Measurements from ENCODE around the gene COL4A5.
"Not testable (repeated sequence)": the region's sequence is repeated elsewhere in the genome, so short reads cannot be mapped to it uniquely, and the experiment has no call there.

The COL4A5 gene

DNA sequence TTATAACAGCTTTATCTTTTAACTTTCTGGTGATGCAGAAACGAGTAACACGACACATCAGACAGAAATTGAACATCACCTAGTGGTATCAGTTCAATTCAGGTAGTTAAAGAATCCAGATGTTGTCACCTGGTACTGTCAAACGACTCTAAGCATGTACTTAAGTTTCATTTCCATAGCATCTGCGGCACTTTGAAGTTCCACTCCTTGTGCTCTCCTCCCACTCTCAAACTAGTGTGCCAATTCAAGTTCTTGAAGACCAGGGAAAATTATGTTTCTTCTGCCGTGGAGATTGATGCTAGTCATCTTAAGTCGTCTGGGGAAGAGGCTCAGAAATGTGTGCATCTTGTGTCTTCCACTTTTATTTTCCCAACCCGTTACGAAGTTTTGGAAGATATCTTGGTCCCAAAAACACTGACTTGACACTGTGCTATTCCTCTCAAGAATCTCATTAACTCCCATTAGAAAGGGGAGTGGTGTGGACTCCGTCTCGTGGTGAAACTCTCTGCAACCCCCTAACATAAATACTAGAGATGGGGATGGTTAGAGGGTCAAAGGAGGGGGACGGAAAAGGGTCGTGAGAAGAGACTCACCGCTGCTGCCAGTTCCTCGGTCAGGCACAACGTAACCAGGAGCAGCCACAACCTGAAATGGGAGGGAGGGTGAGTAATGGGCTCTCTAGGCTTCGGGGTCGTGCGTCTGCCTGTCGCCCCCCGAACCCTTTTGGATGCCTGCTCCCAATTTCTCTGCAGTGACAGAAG, 2.1 kb upstream of the COL4A5 start:
- H3K4me3 ChIP-seq (ENCODE audit: low read length), result no peak overlapping the region
- TF ChIP-seq ZNF274 (IDR thresholded peaks at IDR 0.05; ENCODE audit: low read depth, low read length), result no peak

DNA sequence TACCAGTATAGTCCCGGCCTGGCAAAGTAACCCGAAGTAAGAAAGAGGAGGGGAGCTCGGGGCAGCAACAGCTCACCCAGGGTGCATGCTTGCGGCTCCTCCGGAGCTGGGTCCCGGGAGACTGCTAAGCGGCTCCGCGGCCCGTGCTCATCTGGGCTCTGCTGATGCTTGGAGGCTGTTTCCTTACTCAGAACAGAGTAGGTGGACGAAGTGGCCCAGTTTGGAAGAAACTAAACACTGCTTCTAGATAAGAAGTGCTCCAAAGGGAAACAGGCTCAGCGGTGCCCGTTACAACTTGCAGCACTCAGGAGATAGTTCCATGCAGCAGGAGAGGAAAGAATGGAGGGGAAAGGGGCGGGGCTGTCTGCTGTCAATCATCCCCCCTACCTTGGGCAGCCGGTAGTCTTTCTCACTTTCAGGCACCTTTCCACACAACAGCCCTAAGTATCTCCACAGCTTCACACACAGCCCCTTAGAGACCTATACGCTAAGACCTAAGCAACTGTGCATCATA, 1.5 kb upstream of the COL4A5 start, which contains the start of gene COL4A6:
COL4A6 (minus strand) TSS at position 313 of the 514 bp plus-strand sequence; CDS start at position 87, 226 bp downstream.
- TF ChIP-seq ZNF274 (IDR thresholded peaks at IDR 0.05; ENCODE audit: low read depth, low read length), result no peak
- H3K4me3 ChIP-seq (ENCODE audit: low read length), result no peak within 1 kb of the TSS; the same call in 1 of the 2 replicates

- H3K4me3 ChIP-seq (ENCODE audit: low read length), result peak overlapping the region; percentile 38
- no peak for TF ChIP-seq ZNF274 (IDR thresholded peaks at IDR 0.05; ENCODE audit: low read depth, low read length)
Measured at GRCh38 chrX:108439961-108440696, 491 bp downstream of the COL4A5 start.

DNA sequence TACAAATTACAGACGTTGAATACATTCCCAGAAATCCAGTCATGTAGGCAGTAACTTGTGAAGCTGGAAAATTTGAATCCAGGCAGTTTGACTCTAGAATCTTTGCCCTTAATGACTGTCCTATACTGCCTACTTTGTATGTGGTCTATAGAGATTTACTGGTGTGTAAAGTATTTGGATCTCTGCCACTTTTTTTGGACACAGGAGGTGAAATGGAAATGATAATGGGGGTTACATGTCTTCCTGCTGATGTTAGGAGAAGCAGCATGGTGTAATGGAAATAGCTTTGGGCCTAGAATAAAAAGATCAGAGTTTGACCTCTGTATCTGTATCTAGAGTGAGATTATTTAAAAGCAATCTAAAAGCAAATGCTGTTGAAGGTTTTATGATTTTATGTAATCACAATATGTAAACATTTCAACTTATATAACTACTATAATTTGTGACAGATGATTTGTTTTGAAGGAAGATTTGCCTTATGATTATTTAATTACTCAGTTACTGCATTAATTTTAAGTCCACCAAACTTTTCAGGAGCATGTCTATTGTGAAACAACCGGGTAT, 3.3 kb downstream of the COL4A5 start:
- no peak overlapping the region for H3K4me3 ChIP-seq (ENCODE audit: low read length)
- TF ChIP-seq ZNF274 (IDR thresholded peaks at IDR 0.05; ENCODE audit: low read depth, low read length), result no peak

DNA sequence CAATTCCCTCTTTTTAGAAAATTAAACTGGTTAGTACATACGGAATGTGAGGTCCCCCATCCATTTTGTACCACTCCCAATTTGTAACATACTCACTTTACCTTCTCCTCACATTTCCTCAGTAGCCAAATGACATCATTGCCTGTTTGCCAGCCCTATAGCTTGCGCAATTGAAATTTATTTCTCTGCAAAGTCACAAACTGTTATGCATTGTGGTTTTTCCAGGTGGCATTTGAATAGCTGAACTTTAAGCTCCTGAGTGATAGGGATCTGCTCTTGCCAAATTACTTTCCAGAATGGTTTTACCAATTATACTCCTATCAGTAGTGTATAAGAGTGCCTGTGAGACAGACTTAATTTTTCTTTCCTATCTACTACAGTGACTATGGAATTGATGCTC, 7.7 kb downstream of the COL4A5 start:
- TF ChIP-seq ZNF274 (IDR thresholded peaks at IDR 0.05; ENCODE audit: low read depth, low read length), result no peak
- no peak overlapping the region for H3K4me3 ChIP-seq (ENCODE audit: low read length)

- H3K4me3 ChIP-seq (ENCODE audit: low read length), result no peak overlapping the region
Measured at GRCh38 chrX:108453841-108454240, 14.2 kb downstream of the COL4A5 start.

DNA sequence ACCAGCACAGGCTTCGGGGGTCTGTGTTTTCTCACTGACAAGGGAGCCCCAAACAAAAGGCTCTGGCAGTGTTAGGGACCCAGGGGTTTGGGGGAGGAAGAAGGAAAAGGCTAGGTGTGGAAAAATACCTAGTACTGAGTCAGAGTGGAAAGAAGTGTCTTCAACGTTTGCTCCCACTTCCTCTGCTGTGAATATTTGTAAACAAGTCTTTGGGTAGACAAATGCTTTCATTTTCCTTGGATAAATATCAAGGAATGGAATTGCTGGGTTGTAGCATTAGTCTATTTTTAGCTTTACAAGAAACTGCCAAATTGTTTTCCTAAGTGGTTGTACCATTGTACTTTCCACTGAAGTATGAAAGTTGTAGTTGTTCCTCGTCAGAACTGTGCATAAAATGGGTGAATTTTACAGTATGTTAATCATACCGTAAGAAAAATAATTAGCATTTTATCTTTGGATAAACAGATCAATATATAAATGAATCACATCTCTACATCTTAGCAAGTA, 17.4 kb downstream of the COL4A5 start:
- H3K4me3 ChIP-seq (ENCODE audit: low read length), result no peak overlapping the region
- TF ChIP-seq ZNF274 (IDR thresholded peaks at IDR 0.05; ENCODE audit: low read depth, low read length), result no peak

More at GRCh38 chrX:108453841-108454240, 14.2 kb downstream of the COL4A5 start:
- TF ChIP-seq ZNF274 (IDR thresholded peaks at IDR 0.05; ENCODE audit: low read depth, low read length), result no peak

GRCh38 chrX:108464604-108465003, 25.0 kb downstream of the COL4A5 start:
- no peak for TF ChIP-seq ZNF274 (IDR thresholded peaks at IDR 0.05; ENCODE audit: low read depth, low read length)
- no peak overlapping the region for H3K4me3 ChIP-seq (ENCODE audit: low read length)

DNA sequence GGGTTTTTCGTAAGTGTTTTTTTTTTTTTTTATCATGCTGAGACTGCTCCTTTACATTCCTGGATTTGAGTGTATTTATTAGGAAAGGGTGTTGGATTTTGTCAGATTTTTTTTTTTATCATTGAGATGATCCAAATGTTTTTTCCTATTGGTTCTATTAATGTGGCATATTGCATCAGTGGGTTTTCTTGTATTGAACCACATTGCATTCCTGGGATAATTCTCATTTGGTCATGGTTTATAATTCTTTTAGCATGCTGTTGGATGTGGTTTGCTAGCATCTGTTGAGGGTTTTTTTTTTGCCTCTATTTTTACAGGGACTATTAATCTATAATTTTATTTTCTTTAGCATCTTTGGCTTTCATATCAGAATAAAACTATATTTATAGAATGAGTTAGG, 28.8 kb downstream of the COL4A5 start:
- H3K4me3 ChIP-seq (ENCODE audit: low read length), result no peak overlapping the region
- TF ChIP-seq ZNF274 (IDR thresholded peaks at IDR 0.05; ENCODE audit: low read depth, low read length), result no peak

DNA sequence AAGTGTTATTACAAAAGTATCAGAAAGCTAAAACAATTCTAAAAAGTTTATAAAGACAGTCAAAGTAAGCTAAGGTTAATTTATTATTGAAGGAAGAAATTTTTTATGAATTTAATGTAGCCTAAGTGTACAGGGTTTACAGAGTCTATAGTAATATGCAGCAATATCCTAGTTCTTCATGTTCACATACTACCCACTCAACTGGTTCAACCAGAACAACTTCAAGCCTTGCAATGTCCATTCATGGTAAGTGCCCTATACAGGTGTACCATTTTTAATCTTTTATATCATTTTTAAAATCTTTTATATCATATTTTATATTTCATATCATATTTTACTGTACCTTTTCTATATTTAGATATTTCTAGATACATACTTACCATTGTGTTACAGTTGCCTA, 34.3 kb downstream of the COL4A5 start:
- no peak overlapping the region for H3K4me3 ChIP-seq (ENCODE audit: low read length)
- TF ChIP-seq ZNF274 (IDR thresholded peaks at IDR 0.05; ENCODE audit: low read depth, low read length), result no peak

- not testable (repeated sequence) for H3K4me3 ChIP-seq (ENCODE audit: low read length)
Measured at GRCh38 chrX:108481528-108481927, 41.9 kb downstream of the COL4A5 start.

GRCh38 chrX:108484251-108484650, 44.6 kb downstream of the COL4A5 start:
- TF ChIP-seq ZNF274 (IDR thresholded peaks at IDR 0.05; ENCODE audit: low read depth, low read length), result no peak
- no peak overlapping the region for H3K4me3 ChIP-seq (ENCODE audit: low read length)

- no peak for TF ChIP-seq ZNF274 (IDR thresholded peaks at IDR 0.05; ENCODE audit: low read depth, low read length)
- no peak overlapping the region for H3K4me3 ChIP-seq (ENCODE audit: low read length)
Measured at GRCh38 chrX:108485960-108486359, 46.3 kb downstream of the COL4A5 start.

DNA sequence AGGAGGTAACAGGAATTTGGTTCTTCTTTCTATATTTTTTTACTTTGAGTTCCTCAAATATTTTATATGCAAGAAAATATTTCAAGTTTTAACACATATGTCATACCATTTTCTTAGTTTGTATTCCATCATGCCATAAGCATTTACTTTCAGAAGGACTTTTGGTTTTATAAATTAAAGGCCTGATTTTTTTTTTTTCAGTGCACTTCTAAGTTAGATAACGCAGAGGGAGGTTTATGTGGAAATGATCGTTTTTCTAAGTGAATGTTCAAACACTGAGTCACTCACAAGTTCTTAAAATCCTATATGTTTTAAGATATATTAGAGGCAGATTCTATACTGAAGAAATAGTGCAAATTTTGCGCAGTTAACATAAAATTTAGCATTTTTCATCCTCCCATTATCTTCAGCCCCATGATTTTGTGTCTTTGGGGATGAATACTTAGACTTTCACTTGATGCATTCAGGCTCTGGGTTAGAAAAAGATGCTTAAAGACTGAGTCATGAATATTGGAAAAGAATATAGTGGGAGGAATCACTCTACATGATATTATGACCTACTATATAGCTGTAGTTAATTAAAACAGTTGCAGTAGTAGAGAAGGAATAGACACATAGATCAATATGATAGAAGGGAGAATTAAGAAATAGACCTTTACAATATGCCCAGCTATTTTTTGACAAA, 54.9 kb downstream of the COL4A5 start:
- H3K4me3 ChIP-seq (ENCODE audit: low read length), result no peak overlapping the region
- no peak for TF ChIP-seq ZNF274 (IDR thresholded peaks at IDR 0.05; ENCODE audit: low read depth, low read length)
